ENCODE data around the gene FAM3A.

Gene FAM3A

DNA sequence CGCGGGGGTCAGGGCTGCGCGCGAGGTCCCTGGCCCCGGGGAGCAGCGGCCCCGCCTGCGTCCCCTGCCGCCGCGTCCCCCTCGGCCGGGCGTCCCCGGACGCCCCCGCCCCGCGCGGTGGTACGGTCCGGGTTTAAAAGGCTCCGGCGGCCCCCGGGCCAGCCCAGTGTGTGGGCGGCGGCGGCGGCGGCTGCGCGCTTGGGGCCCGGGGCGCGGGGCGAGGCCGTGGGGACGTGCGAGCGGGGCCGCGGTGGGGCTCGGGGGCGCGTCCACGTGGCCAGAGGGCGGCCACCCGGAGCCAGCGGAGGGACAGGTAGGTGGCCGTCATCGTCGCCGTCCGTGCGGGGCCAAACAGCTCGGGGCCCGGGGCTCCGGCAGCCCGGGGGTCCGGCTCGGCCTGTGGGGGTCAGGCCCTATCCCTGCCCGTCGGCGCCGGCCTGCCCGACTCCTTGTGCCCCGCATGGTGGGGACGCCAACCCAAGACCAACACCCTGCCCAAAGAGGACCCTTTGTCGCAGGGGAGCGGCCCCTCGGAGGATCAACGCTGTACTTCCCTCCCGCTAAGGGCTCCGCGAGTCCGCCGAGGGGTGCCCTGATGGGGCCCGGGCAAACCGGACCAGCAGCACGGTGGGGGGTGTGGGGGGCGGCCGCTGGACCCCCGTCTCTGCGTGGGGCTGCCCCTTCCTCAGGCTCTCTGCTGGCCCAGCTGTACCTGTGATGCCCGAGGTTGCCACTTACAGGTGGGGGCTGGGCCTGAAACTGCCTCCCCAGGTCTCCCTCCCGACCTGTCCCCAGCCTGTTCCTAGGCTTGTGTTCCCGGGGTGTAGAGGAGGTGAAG lies 57.7 kb downstream of the FAM3A start, which contains the start of gene PLXNA3 (continued):
- TF ChIP-seq, protein P1, sequence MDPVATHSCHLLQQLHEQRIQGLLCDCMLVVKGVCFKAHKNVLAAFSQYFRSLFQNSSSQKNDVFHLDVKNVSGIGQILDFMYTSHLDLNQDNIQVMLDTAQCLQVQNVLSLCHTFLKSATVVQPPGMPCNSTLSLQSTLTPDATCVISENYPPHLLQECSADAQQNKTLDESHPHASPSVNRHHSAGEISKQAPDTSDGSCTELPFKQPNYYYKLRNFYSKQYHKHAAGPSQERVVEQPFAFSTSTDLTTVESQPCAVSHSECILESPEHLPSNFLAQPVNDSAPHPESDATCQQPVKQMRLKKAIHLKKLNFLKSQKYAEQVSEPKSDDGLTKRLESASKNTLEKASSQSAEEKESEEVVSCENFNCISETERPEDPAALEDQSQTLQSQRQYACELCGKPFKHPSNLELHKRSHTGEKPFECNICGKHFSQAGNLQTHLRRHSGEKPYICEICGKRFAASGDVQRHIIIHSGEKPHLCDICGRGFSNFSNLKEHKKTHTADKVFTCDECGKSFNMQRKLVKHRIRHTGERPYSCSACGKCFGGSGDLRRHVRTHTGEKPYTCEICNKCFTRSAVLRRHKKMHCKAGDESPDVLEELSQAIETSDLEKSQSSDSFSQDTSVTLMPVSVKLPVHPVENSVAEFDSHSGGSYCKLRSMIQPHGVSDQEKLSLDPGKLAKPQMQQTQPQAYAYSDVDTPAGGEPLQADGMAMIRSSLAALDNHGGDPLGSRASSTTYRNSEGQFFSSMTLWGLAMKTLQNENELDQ (tag by site-specific recombination; IDR thresholded peaks at IDR 0.05; ENCODE audit: low read depth): no peak
- peak; percentile 34; the same call in 1 of the 2 replicates for TF ChIP-seq ZIC2 (tag by site-specific recombination; IDR thresholded peaks at IDR 0.05)

DNA sequence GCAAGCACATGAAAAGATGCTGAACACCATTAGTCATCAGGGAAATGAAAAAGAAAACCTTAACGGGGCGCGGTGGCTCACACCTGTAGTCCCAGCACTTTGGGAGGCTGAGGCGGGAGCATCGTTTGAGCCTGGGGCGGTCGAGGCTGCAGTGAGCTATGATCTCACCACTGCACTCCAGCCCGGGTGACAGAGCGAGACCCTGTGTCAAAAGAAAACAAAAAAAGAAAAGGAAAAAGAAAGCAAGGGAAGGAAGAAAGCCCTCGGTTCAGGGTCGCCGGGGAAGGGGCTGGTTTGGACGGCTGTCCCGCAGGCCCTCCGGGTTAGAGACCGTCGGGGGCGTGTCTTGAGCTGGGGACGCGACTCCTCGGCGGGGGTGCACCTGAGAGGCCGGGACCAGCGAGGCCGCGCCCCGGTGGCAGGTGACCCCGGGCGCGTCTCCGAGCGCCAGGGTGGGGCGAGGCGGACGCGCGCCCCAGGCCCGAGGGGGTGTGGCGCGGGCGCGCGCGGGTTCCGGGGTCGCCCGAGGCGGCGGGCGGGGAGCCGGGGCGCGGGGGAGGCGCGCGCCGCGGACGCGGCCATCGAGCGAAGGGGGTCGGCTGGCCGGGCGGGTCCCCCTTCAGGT lies 58.4 kb downstream of the FAM3A start:
- CTCF ChIA-PET: no interaction called here
- no peaks in the 10 kb centered on the region for H3K4me1 ChIP-seq (ENCODE audit: control insufficient read depth, insufficient read depth, low read length)
- peaks cover 0 to 33% of the 10 kb centered on the region in 2 experiments; a peak in 2 of 3 replicates for H3K36me3 ChIP-seq (ENCODE audit: control insufficient read depth in 2 of 2, insufficient read depth in 1 of 2, low read length in 2 of 2)
- H3K4me3 ChIP-seq (ENCODE audit: low read depth, low read length): peak overlapping the region; percentile 41
- no peaks in the 10 kb centered on the region for H3K9me3 ChIP-seq (ENCODE audit: control insufficient read depth, insufficient read depth, low read depth, low read length)
- H3K27ac ChIP-seq (ENCODE audit: extremely low read depth, low read depth, low read length): peak overlapping the region; percentile 75
- POLR2A ChIA-PET: interaction anchor here (1.0 to 2.8 kb wide), 7 partner anchors 12 to 87 kb away, joined by 4 to 15 read pairs (median 4); partner anchors contain the start of genes LAGE3 and UBL4A
- TF ChIP-seq GLIS2 (tag by site-specific recombination; IDR thresholded peaks at IDR 0.05) (peak; percentile 58; the same call in 1 of the 2 replicates), KLF7 (tag by site-specific recombination; IDR thresholded peaks at IDR 0.05; ENCODE audit: borderline replicate concordance) (peak; percentile 34; the same call in 1 of the 2 replicates), ZNF600 (tag by site-specific recombination; IDR thresholded peaks at IDR 0.05) (peak; percentile 68), GLIS1 (tag by site-specific recombination; IDR thresholded peaks at IDR 0.05) (peak; percentile 56; the same call in 1 of the 2 replicates), ZNF155 (tag by site-specific recombination; IDR thresholded peaks at IDR 0.05) (no peak), ZNF473 (tag by site-specific recombination; IDR thresholded peaks at IDR 0.05) (no peak), ZNF354C (tag by site-specific recombination; IDR thresholded peaks at IDR 0.05; ENCODE audit: borderline replicate concordance, low read depth) (no peak), IKZF3 (tag by site-specific recombination; IDR thresholded peaks at IDR 0.05) (no peak), ZNF302 (tag by site-specific recombination; IDR thresholded peaks at IDR 0.05; ENCODE audit: low read depth) (no peak), ZBTB21 (tag by site-specific recombination; IDR thresholded peaks at IDR 0.05) (0 out of 2 replicates have a peak, but pooled peaks have one; percentile 27), ZNF670 (tag by site-specific recombination; IDR thresholded peaks at IDR 0.05; ENCODE audit: low read depth) (no peak), WT1 (tag by site-specific recombination; IDR thresholded peaks at IDR 0.05) (no peak), KLF1 (tag by site-specific recombination; IDR thresholded peaks at IDR 0.05) (peak; percentile 33; the same call in 1 of the 2 replicates), ZNF214 (tag by site-specific recombination; IDR thresholded peaks at IDR 0.05; ENCODE audit: borderline replicate concordance) (no peak)
- TF ChIP-seq, protein P2, sequence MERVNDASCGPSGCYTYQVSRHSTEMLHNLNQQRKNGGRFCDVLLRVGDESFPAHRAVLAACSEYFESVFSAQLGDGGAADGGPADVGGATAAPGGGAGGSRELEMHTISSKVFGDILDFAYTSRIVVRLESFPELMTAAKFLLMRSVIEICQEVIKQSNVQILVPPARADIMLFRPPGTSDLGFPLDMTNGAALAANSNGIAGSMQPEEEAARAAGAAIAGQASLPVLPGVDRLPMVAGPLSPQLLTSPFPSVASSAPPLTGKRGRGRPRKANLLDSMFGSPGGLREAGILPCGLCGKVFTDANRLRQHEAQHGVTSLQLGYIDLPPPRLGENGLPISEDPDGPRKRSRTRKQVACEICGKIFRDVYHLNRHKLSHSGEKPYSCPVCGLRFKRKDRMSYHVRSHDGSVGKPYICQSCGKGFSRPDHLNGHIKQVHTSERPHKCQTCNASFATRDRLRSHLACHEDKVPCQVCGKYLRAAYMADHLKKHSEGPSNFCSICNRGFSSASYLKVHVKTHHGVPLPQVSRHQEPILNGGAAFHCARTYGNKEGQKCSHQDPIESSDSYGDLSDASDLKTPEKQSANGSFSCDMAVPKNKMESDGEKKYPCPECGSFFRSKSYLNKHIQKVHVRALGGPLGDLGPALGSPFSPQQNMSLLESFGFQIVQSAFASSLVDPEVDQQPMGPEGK (tag by site-specific recombination; IDR thresholded peaks at IDR 0.05): peak; percentile 77
- TF ChIP-seq, protein P3, sequence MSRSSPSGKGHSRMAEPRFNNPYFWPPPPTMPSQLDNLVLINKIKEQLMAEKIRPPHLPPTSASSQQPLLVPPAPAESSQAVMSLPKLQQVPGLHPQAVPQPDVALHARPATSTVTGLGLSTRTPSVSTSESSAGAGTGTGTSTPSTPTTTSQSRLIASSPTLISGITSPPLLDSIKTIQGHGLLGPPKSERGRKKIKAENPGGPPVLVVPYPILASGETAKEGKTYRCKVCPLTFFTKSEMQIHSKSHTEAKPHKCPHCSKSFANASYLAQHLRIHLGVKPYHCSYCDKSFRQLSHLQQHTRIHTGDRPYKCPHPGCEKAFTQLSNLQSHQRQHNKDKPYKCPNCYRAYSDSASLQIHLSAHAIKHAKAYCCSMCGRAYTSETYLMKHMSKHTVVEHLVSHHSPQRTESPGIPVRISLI (tag by site-specific recombination; IDR thresholded peaks at IDR 0.05): no peak
- TF ChIP-seq, protein P4, sequence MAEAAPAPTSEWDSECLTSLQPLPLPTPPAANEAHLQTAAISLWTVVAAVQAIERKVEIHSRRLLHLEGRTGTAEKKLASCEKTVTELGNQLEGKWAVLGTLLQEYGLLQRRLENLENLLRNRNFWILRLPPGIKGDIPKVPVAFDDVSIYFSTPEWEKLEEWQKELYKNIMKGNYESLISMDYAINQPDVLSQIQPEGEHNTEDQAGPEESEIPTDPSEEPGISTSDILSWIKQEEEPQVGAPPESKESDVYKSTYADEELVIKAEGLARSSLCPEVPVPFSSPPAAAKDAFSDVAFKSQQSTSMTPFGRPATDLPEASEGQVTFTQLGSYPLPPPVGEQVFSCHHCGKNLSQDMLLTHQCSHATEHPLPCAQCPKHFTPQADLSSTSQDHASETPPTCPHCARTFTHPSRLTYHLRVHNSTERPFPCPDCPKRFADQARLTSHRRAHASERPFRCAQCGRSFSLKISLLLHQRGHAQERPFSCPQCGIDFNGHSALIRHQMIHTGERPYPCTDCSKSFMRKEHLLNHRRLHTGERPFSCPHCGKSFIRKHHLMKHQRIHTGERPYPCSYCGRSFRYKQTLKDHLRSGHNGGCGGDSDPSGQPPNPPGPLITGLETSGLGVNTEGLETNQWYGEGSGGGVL (tag by site-specific recombination; IDR thresholded peaks at IDR 0.05): no peak
- TF ChIP-seq, protein P5, sequence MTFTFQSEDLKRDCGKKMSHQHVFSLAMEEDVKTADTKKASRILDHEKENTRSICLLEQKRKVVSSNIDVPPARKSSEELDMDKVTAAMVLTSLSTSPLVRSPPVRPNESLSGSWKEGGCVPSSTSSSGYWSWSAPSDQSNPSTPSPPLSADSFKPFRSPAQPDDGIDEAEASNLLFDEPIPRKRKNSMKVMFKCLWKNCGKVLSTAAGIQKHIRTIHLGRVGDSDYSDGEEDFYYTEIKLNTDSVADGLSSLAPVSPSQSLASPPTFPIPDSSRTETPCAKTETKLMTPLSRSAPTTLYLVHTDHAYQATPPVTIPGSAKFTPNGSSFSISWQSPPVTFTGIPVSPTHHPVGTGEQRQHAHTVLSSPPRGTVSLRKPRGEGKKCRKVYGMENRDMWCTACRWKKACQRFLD (tag by site-specific recombination; IDR thresholded peaks at IDR 0.05): no peak
- TF ChIP-seq, protein P6, sequence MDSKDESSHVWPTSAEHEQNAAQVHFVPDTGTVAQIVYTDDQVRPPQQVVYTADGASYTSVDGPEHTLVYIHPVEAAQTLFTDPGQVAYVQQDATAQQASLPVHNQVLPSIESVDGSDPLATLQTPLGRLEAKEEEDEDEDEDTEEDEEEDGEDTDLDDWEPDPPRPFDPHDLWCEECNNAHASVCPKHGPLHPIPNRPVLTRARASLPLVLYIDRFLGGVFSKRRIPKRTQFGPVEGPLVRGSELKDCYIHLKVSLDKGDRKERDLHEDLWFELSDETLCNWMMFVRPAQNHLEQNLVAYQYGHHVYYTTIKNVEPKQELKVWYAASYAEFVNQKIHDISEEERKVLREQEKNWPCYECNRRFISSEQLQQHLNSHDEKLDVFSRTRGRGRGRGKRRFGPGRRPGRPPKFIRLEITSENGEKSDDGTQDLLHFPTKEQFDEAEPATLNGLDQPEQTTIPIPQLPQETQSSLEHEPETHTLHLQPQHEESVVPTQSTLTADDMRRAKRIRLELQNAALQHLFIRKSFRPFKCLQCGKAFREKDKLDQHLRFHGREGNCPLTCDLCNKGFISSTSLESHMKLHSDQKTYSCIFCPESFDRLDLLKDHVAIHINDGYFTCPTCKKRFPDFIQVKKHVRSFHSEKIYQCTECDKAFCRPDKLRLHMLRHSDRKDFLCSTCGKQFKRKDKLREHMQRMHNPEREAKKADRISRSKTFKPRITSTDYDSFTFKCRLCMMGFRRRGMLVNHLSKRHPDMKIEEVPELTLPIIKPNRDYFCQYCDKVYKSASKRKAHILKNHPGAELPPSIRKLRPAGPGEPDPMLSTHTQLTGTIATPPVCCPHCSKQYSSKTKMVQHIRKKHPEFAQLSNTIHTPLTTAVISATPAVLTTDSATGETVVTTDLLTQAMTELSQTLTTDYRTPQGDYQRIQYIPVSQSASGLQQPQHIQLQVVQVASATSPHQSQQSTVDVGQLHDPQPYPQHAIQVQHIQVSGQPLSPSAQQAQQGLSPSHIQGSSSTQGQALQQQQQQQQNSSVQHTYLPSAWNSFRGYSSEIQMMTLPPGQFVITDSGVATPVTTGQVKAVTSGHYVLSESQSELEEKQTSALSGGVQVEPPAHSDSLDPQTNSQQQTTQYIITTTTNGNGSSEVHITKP (tag by site-specific recombination; IDR thresholded peaks at IDR 0.05): no peak

Data from HEK293 (cell line).